ENCODE measurements around the gene ARID5B.
A peak's percentile ranks its signal among the peaks of the same experiment; 100 is the strongest.
"Not testable (repeated sequence)": the region's sequence is repeated elsewhere in the genome, so short reads cannot be mapped to it uniquely, and the experiment has no call there.

Gene ARID5B, protein sequence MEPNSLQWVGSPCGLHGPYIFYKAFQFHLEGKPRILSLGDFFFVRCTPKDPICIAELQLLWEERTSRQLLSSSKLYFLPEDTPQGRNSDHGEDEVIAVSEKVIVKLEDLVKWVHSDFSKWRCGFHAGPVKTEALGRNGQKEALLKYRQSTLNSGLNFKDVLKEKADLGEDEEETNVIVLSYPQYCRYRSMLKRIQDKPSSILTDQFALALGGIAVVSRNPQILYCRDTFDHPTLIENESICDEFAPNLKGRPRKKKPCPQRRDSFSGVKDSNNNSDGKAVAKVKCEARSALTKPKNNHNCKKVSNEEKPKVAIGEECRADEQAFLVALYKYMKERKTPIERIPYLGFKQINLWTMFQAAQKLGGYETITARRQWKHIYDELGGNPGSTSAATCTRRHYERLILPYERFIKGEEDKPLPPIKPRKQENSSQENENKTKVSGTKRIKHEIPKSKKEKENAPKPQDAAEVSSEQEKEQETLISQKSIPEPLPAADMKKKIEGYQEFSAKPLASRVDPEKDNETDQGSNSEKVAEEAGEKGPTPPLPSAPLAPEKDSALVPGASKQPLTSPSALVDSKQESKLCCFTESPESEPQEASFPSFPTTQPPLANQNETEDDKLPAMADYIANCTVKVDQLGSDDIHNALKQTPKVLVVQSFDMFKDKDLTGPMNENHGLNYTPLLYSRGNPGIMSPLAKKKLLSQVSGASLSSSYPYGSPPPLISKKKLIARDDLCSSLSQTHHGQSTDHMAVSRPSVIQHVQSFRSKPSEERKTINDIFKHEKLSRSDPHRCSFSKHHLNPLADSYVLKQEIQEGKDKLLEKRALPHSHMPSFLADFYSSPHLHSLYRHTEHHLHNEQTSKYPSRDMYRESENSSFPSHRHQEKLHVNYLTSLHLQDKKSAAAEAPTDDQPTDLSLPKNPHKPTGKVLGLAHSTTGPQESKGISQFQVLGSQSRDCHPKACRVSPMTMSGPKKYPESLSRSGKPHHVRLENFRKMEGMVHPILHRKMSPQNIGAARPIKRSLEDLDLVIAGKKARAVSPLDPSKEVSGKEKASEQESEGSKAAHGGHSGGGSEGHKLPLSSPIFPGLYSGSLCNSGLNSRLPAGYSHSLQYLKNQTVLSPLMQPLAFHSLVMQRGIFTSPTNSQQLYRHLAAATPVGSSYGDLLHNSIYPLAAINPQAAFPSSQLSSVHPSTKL

DNA sequence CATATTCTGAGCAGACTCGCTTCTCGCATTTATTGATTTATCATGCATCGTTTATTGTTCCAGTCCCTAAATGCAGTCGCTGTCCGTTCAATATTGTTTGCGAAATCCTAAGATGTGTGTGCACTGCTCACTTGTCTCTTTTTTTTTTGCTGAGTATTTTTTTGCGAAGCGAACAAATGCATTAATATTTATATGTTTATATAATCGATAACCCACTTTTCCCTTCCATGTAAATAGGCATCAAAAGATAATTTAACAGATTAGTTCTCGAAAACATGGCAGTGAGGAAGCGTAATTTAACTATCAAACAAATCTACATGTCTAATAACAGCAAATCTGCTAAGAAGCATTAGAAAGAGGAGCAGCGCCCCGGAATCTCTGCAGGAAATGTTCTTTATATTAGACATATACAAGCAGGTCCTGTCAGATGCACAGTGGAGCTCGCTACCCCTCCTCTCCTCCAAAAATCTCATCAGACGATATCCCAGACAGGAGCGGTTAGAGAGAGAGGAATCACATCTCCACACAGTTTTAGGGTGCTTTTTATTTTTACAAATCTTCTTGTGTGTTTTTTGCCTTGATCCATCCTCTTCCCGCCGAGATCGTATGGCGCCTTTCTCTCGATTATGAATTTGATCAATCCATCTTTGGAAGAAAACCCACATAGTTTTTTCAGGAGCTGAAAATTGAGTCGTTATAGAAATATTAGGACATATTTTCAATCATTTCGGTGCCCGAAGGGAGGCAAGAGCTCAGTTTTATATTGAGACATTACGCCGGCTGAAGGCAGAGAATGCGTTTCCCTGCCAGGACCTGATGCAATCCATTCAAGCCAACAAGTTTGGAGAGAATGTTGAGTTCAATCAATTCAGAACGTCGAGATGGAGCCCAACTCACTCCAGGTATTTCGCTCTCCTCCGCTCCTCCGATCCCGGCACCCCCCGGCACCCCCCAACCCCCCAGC is at the start of gene ARID5B:
Gene ARID5B, plus strand, starts transcription at position 871 of the 964 bp plus-strand sequence. Its CDS starts 11 bp downstream, at position 882.
- DNase-seq = peak; percentile 75

GRCh38 chr10:61852261-61852660 is 49.2 kb upstream of the ARID5B start:
- no peak for DNase-seq

DNA sequence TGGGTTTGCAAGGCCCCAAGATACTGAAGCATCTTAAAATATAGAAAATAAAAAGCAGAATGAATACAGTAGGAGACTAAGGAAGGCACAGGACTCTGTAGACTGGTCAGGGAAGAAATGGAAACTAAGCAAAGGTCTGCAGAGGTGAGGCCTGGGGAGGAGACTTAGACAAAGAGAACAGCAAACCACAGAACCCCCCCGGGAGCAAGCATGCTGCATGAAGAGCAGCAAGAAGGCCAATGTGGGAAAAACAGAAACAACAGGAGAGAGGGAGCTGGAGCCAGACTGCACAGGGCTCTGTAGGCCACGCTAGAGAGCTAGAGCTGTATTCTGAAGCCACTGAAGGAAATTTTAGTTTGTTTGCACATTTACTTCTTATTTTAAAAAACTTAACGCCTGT is 45.7 kb upstream of the ARID5B start:
- DNase-seq = no peak

DNA sequence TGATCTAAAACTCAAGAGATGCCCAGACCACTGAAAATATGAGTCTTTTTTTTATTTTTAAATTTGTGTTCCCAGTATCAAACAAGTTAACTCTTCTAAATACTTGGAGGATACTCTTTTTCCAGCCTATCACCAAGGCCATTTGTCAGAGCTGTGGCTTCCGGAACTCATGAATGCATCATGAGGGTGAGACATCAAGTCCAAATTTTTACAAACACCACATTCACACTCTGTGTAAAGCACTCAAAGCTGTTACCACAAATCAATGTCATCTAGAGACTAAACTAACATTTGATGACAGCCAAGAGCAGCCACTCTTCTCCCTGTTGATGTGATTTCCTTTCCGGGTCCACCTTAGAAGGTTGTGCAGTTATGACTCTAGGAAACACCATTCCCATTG is 43.8 kb upstream of the ARID5B start:
- no peak for DNase-seq

DNA sequence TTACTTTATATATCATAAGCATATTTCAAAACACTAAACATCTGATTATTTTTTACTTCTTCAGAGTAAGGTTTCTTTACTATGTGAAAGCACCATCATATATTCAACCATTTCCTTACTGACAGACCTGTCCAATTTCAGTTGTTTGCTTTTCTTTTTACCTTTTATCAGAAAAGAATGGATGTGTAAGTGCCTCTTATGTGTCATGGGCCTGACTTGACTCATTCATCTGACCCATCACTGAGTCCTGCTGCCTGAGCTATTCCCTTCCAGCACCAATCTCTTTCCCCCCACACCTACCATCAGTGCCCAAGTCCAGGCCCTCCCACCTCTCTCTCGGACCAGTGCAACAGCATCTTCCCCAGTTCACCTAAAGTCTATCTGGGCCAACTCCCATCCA is 41.7 kb upstream of the ARID5B start:
- DNase-seq = no peak

DNA sequence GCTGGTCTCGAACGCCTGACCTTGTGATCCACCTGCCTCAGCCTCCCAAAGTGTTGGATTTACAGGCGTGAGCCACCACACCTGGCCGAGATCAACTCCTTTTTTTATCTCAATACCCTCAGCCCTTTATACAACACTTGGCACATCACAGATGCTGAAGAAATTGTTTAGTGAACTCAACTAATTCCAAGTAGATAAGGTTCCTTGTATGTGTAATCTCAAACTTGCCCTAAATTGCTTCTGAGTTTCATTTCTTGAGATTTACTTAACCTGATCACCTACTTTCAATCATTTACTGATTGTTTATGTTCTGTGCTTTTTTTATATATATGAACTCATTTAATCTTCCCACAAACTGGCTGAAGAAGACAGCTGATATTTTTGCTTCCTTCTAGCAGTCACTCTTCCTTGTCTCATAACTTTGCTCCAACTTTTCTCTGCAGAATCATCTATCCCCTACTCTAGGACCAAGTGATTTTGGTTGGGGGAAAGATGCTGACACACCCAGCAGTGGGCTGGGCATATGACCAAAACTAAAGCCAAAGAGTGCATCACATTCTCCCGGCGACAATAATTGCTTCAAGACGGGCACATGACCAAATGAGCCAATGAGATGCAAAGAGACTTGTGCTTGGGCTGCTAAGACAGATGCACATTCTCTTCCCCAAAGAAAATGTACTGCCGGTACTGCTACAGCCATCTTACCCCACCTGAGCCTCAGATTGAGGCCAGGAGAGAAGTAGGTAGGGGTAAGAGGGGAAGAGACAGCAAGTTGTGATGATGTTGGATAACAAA is 40.3 kb upstream of the ARID5B start:
- DNase-seq = no peak

- no peak for DNase-seq
Observed at GRCh38 chr10:61863981-61864380, 37.5 kb upstream of the ARID5B start.

- DNase-seq = no peak
Observed at GRCh38 chr10:61866700-61867368, 34.7 kb upstream of the ARID5B start.

DNA sequence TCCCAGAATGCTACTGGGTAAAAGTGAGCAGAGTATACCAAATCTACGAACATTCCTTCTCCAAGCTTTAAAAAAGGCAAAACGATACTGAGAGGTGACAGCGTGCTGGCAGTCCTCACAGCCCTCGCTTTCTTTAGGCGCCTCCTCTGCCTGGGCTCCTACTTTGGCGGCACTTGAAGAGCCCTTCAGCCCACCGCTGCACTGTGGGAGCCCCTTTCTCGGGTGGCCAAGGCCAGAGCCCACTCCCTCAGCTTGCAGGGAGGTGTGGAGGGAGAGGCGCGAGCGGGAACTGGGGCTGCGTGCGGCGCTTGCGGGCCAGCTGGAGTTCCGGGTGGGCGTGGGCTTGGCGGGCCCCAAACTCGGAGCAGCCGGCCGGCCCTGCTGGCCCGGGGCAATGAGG is 34.1 kb upstream of the ARID5B start:
- not testable (repeated sequence) for DNase-seq

DNA sequence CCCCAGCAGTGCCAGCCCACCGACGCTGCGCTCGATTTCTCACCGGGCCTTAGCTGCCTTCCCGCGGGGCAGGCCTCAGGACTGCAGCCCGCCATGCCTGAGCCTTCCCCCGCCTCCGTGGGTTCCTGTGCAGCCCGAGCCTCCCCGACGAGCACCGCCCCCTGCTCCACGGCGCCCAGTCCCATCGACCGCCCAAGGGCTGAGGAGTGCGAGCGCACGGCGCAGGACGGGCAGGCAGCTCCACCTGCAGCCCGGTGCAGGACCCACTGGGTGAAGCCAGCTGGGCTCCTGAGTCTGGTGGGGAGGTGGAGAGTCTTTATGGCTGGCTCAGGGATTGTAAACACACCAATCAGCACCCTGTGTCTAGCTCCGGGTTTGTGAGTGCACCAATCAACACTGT is 33.7 kb upstream of the ARID5B start:
- not testable (repeated sequence) for DNase-seq

DNA sequence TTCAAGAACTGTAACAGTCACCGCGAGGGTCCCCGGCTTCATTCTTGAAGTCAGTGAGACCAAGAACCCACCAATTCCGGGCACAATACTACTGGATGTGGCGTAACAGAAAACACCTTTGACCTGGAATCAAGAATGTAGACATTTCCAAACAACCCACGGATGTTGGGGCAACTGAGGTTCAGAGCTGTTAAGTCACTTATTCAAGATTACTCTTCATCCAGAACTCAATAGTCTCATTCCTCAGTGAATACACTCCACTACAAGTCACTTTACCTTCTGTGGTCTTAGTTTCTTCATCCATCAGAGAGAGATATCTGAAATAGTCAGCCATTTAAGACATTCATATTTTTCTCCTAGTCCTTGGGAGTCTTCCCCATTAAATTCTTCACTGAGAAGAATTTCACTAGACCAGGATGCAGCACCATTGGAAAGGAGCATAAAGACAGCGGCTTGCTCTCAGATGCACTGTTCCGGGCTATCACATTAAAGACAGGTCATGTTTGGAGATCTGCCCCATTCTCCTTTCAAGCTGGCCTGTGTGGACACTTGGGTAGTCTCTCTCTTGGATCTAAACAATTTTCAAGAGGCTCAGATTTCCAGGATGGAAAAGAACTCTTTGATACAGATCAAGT is 32.3 kb upstream of the ARID5B start:
- DNase-seq = no peak

- DNase-seq = peak; percentile 62
Observed at GRCh38 chr10:61869774-61870525, 31.5 kb upstream of the ARID5B start.

DNA sequence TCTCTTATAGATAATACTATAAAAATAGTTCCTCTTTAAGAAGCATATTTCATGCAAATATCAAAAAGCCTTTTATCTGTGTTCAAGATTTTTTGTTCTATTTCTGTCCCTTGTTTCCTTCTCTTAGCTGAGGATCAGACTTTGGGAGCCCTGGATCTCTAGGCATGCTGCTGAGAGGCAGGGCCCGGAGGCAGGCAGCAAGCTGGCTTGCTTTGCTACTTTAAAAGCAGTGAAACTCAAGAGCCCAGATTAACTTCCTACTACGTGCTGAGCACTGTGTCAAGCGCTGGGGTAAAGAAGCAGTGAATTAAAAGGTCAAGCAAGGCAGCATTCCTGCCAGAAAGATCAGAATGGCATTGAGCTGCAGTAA is 31.0 kb upstream of the ARID5B start:
- no peak for DNase-seq

GRCh38 chr10:61871487-61871886 is 30.0 kb upstream of the ARID5B start:
- DNase-seq = no peak

DNA sequence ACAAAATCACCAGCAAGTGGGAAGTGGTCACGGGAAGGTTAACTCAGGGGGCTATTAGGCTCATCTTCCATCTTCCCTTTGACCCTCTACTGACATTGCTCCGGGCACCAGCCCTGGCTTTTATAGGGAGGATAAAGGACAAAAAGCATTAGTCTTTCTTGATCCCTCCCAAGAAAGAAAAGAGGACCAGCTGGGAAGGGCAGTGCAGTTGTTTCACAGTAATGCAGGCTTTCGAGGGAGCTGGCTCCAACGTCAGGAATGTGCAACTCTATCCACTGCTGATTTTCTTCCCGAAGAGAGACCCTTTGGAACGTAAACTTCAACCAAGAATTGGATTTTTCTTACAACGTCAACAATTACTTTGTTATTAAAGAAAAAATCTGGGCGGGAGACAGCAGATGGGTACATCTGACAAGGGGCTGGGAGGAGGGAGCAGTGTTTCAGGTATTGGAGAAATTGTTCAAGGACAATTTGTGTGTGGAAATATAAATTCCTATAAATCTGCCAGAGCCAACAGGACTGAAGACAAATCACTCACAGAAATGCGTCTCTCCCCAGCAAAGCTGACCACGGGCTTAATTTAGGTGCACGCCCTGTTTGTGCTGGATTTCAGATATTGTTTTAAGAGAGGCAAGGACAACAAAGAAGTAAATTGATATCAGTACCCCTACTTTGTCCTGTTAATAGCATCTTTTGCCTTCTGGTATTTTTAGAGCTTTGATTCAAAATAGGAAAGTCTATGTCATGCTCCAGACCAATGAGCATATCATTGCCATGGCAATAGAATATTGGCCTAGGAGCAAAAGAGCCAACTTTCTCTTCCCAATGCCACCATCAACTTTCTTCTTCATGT is 23.4 kb upstream of the ARID5B start:
- DNase-seq = no peak

GRCh38 chr10:61878740-61879068 is 22.8 kb upstream of the ARID5B start:
- no peak for DNase-seq

DNA sequence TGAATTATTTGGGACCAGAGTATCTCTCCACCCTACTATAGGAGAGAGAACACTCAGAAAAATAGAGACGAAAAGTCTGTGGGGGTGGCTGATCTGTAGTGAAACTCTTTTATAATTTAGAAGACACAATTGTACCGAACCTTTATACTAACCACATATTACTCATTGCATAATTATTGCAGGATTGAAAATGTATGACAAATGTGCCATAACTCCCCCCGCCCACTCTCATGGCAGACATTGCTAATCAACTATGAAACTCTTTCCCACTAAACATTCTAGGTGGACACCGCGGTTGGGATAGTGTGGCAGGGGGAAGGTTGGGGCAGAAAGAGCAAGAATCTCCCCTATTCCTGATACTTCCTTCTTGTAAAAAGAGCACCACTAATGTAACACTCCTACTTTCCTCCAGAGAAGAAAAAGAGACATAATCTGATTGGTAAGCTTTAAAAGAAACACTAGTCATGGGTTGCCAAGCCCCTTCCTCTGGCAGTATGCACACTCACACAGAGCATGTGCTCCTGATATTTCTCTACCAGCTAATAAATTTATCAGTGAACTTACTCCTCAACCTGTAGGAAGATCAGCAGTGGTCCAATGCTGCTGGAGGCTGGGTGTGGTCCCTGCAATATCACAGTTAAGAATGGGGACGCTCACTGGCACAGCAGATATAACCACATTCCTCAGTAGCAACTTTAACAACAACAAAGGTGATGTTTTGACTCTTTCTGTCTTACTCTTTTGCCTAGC is 18.7 kb upstream of the ARID5B start:
- peak; percentile 69 for DNase-seq

All from HCEC 1CT (cell line).